ENCODE measurements around the gene CAB39L. TPM values are rescaled to one million over a fixed set of nuclear protein-coding genes. Genes with fewer than 3 reads are reported as not detected.

Gene CAB39L
- total and polyA plus RNA-seq, 2 of the 13 experiments (the other 11 are each of a cell fraction or from before 2014, with no cell fraction given) = 3.1 to 6.1 TPM

DNA sequence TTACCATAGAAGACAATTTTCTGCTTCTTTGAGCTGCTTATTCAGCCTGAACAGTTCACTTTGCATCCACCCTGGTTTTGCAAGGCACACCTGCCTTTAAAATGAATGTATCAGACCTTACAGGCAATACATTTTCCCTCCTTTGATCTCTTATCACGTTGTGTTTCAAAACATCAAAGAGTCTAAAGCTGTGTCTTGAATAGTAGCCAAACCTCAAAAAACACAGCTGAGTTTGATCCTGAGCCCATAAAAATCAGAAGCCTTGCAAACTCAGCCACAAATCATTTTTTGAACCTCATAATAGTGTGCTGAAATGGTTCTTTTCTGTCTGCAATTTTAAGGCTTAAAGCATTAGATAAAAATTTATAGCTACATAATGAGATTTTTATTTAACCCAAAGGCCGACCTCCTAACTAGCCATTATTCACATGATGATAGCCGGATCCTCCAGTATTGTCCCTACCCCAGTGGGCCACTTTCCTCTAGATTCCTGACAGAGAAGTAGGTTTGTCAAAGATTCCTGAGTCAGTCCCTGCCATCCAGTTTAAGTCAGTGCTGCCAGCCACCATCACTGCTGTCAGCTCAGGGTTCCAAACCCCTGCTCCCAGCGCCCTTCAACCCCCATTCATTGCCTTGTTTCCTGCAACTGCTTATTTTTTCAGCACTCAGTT, 71.8 kb downstream of the CAB39L start:
- Histone ChIP-seq H3K9ac (ENCODE audit: insufficient read depth, low read depth, low read length) (no peak overlapping the region), H3K36me3 (replicated peaks in 1 of 2; ENCODE audit: control insufficient read depth in 1 of 2, insufficient read depth in 2 of 2, low read length in 2 of 2) (no peaks in the 10 kb centered on the region), H3K4me3 (replicated peaks in 1 of 3; ENCODE audit: insufficient read depth in 1 of 3, low read depth in 2 of 3, low read length in 3 of 3) (no peak overlapping the region), H3K27me3 (ENCODE audit: control insufficient read depth in 1 of 2, insufficient read depth in 2 of 2, low read length in 2 of 2) (no peaks in the 10 kb centered on the region), H3K9me3 (ENCODE audit: low read length) (no peaks in the 10 kb centered on the region), H3K4me1 (ENCODE audit: insufficient read depth, low read length) (peaks cover 31% of the 10 kb centered on the region), H3K27ac (ENCODE audit: extremely low read length, insufficient read depth, low read length) (no peak overlapping the region), H4K20me1 (ENCODE audit: insufficient read depth, low read length) (no peaks in the 10 kb centered on the region), H2AFZ (ENCODE audit: low read length) (no peak overlapping the region), H3K79me2 (ENCODE audit: insufficient read depth, low read length) (no peaks in the 10 kb centered on the region), H3K4me2 (ENCODE audit: low read depth, low read length) (peak overlapping the region; percentile 49)
- FAIRE-seq = peak; percentile 73
- WGBS (ENCODE audit: low lambda C conversion rate) = 24% methylated on average over 4 of the region's 4 CpGs
- in situ Hi-C loops (cut with HindIII; ENCODE audit: extremely low pct_ligation_motif_present, low pct_unique_long_range_greater_than_20kb) (loop anchor here (5.0 kb wide), 1 partner anchor 65 kb away; no protein-coding TSS in a partner anchor), intact Hi-C loops (cut with micrococcal nuclease; ENCODE audit: unreplicated experiment) (loop anchor here (5.0 kb wide), 1 partner anchor 70 kb away; no protein-coding TSS in a partner anchor)
- ChIA-PET CTCF (ENCODE audit: low intra/inter-chr PET ratio, low total read pairs) (no interaction called here), POLR2A (interaction anchor here (0.6 to 1.7 kb wide), 2 partner anchors 72 to 421 kb away, joined by 3 to 6 read pairs; partner anchors contain the start of genes CAB39L, KPNA3 and SETDB2)
- peak; percentile 72 for ATAC-seq
- BruUV-seq (replicated peaks) = no TSS peak
- peak; percentile 86 for DNase-seq (ENCODE audit: low spot score)
- TF ChIP-seq ISL2 (CRISPR knock-in tag; IDR thresholded peaks at IDR 0.05) (peak; percentile 95), NCOA2 (CRISPR knock-in tag; IDR thresholded peaks at IDR 0.05) (peak; percentile 77), DMTF1 (CRISPR knock-in tag; IDR thresholded peaks at IDR 0.05) (no peak), SMYD3 (CRISPR knock-in tag; IDR thresholded peaks at IDR 0.05) (no peak), BCL6 (CRISPR knock-in tag; IDR thresholded peaks at IDR 0.05) (peak; percentile 73), FOSL2 (CRISPR knock-in tag; IDR thresholded peaks at IDR 0.05) (peak; percentile 55), ZNF12 (CRISPR knock-in tag; IDR thresholded peaks at IDR 0.05) (peak; percentile 25; the same call in 1 of the 2 replicates), CEBPG (CRISPR knock-in tag; IDR thresholded peaks at IDR 0.05) (peak; percentile 21; the same call in 1 of the 2 replicates), RORA (CRISPR knock-in tag; IDR thresholded peaks at IDR 0.05) (no peak), FOXA3 (CRISPR knock-in tag; IDR thresholded peaks at IDR 0.05) (peak; percentile 45; the same call in 1 of the 2 replicates), ZBTB7B (CRISPR knock-in tag; IDR thresholded peaks at IDR 0.05) (no peak), CAMTA2 (CRISPR knock-in tag; IDR thresholded peaks at IDR 0.05; ENCODE audit: borderline replicate concordance) (no peak), ZNF331 (CRISPR knock-in tag; IDR thresholded peaks at IDR 0.05) (0 out of 2 replicates have a peak, but pooled peaks have one; percentile 13), TCF7 (IDR thresholded peaks at IDR 0.05; ENCODE audit: low read depth) (peak; percentile 93), ZNF335 (CRISPR knock-in tag; IDR thresholded peaks at IDR 0.05) (no peak), SAFB2 (CRISPR knock-in tag; IDR thresholded peaks at IDR 0.05; ENCODE audit: borderline replicate concordance, low read depth) (no peak), NR2F6 (IDR thresholded peaks at IDR 0.05) (peak; percentile 52; the same call in 1 of the 2 replicates), NR2F6 (CRISPR knock-in tag; IDR thresholded peaks at IDR 0.05) (0 out of 2 replicates have a peak, but pooled peaks have one; percentile 16), ZNF136 (CRISPR knock-in tag; IDR thresholded peaks at IDR 0.05; ENCODE audit: low read depth) (no peak), RELA (CRISPR knock-in tag; IDR thresholded peaks at IDR 0.05) (no peak), ZNF552 (CRISPR knock-in tag; IDR thresholded peaks at IDR 0.05; ENCODE audit: borderline replicate concordance) (no peak)
- TF ChIP-seq, protein P1, sequence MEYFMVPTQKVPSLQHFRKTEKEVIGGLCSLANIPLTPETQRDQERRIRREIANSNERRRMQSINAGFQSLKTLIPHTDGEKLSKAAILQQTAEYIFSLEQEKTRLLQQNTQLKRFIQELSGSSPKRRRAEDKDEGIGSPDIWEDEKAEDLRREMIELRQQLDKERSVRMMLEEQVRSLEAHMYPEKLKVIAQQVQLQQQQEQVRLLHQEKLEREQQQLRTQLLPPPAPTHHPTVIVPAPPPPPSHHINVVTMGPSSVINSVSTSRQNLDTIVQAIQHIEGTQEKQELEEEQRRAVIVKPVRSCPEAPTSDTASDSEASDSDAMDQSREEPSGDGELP (IDR thresholded peaks at IDR 0.05; ENCODE audit: borderline replicate concordance, low read depth) = peak; percentile 88; the same call in 1 of the 2 replicates
- TF ChIP-seq, protein P2, sequence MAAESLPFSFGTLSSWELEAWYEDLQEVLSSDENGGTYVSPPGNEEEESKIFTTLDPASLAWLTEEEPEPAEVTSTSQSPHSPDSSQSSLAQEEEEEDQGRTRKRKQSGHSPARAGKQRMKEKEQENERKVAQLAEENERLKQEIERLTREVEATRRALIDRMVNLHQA (CRISPR knock-in tag; IDR thresholded peaks at IDR 0.05) = no peak

All from HepG2 (cell line).